ENCODE measurements around the gene WNT9A.

DNA sequence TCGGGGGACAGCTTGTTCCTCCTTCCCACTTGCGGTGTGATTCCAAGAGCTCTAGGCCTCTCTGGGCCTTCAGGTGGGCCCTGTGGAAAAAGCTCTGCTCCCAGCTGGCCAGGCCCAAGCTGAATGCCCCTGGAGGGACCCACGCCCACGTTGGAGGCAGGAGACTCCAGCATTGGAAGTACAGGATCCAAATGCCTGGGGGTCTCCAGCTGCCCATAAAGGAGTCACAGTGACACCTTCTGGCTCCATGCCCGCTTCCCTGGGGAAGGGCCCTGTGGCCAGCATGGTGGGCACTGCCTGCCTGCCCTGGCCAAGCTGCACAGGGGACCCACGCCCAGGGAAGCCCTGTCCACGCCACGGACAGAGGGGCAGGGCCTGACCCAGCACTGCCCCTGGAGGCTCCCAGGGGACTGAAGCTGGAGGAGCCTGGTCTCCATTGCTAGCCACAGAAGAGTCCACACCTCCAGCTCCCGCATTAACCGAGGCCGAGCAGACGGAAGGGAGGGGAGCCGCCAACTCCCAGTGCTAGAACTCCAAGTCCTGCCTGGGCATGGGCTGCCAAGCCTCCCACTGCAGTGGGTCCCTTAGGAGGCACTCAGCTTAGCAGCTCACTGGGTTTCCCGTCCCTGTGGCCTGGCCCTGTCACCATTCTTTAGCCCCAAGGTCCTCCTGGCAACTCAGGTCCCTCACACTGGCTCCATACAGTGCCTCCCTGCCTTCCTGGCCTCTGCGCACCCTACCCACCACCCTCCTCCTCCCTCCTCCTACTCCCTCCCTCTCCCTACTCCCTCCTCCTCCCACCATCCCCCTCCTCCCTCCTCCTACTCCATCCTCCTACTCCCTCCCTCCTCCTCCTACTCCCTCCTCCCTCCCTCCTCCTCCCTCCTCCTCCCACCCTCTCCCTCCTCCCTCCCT lies 41.9 kb downstream of the WNT9A start:
- TF ChIP-seq, protein P1, sequence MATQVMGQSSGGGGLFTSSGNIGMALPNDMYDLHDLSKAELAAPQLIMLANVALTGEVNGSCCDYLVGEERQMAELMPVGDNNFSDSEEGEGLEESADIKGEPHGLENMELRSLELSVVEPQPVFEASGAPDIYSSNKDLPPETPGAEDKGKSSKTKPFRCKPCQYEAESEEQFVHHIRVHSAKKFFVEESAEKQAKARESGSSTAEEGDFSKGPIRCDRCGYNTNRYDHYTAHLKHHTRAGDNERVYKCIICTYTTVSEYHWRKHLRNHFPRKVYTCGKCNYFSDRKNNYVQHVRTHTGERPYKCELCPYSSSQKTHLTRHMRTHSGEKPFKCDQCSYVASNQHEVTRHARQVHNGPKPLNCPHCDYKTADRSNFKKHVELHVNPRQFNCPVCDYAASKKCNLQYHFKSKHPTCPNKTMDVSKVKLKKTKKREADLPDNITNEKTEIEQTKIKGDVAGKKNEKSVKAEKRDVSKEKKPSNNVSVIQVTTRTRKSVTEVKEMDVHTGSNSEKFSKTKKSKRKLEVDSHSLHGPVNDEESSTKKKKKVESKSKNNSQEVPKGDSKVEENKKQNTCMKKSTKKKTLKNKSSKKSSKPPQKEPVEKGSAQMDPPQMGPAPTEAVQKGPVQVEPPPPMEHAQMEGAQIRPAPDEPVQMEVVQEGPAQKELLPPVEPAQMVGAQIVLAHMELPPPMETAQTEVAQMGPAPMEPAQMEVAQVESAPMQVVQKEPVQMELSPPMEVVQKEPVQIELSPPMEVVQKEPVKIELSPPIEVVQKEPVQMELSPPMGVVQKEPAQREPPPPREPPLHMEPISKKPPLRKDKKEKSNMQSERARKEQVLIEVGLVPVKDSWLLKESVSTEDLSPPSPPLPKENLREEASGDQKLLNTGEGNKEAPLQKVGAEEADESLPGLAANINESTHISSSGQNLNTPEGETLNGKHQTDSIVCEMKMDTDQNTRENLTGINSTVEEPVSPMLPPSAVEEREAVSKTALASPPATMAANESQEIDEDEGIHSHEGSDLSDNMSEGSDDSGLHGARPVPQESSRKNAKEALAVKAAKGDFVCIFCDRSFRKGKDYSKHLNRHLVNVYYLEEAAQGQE (IDR thresholded peaks at IDR 0.05; ENCODE audit: insufficient read depth in 1 of 2, low read depth in 2 of 2, low read length in 2 of 2): no peak
- no peak for TF ChIP-seq POLR2AphosphoS5 (IDR thresholded peaks at IDR 0.05; ENCODE audit: low read depth, low read length)
- no peak for TF ChIP-seq TAF1 (IDR thresholded peaks at IDR 0.05; ENCODE audit: borderline replicate concordance, insufficient read depth, low read length)
- TF ChIP-seq FOXP2 (optimal IDR thresholded peaks at IDR 0.05; ENCODE audit: borderline replicate concordance, extremely low read depth, extremely low read length, insufficient read depth): no peak

All from PFSK-1 (cell line).